ENCODE measurements around the gene IER3.

Gene IER3

GRCh38 chr6:30700340-30700739 is 44.0 kb downstream of the IER3 start:
- Histone ChIP-seq H3K4me3 (no peak overlapping the region), H3K9ac (no peak overlapping the region), H3K4me1 (peaks cover 0 to 30% (median 9%) of the 10 kb centered on the region in 10 experiments; a peak in 11 of 20 replicates), H3K27ac (no peak overlapping the region), H3K9me3 (replicated peaks in 1 of 11) (no peaks in the 10 kb centered on the region), H4K20me1 (no peaks in the 10 kb centered on the region; a peak in 1 of 22 replicates), H3K27me3 (no peaks in the 10 kb centered on the region), H3K4me2 (peak overlapping the region in 3 of 11 experiments; percentile 2 to 41 (median 34); a peak in 5 of 22 replicates), H3K36me3 (peaks cover 30 to 85% (median 72%) of the 10 kb centered on the region in 11 experiments)
- no peak for TF ChIP-seq Cebpa-rat (IDR thresholded peaks at IDR 0.05)

- no peak overlapping the region for H3K4me2 ChIP-seq
- peaks cover 9 to 27% (median 15%) of the 10 kb centered on the region in 10 experiments for H3K4me1 ChIP-seq
- no peaks in the 10 kb centered on the region for H3K9me3 ChIP-seq (replicated peaks in 1 of 11)
- H3K9ac ChIP-seq, result no peak overlapping the region
- H3K27ac ChIP-seq, result no peak overlapping the region
- H4K20me1 ChIP-seq, result no peaks in the 10 kb centered on the region
- no peak for TF ChIP-seq Cebpa-rat (IDR thresholded peaks at IDR 0.05)
- no peaks in the 10 kb centered on the region for H3K27me3 ChIP-seq
- H3K36me3 ChIP-seq, result peaks cover 0 to 46% (median 32%) of the 10 kb centered on the region in 11 experiments; a peak in 19 of 22 replicates
- no peak overlapping the region for H3K4me3 ChIP-seq
These were observed 47.9 kb downstream of the IER3 start for GRCh38 chr6:30696432-30696831.
